Vagina (tissue), 2 donors: Measurements from ENCODE around the gene INPP4A.
"Not testable (repeated sequence)": the region's sequence is repeated elsewhere in the genome, so short reads cannot be mapped to it uniquely, and the experiment has no call there.

Experiments used
- POLR2A ChIP-seq, 2 donors: fragments of 450-650 bp; IDR thresholded peaks; one replicate each; pipeline ENCODE4 v1.6.1; 2017; ENCODE audit warnings: antibody characterized with exemption in 2 of 2, mild to moderate bottlenecking in 2 of 2, moderate library complexity in 2 of 2
- POLR2AphosphoS5 ChIP-seq, 2 donors: sonication (generic); formaldehyde crosslinking; IDR thresholded peaks; one replicate each; pipeline ENCODE4 v1.9.0; 2017; ENCODE audit warnings: antibody characterized with exemption in 2 of 2, mild to moderate bottlenecking in 2 of 2, low read depth in 1 of 2; ENCODE audit not compliant: insufficient read depth in 1 of 2
- TF ChIP-seq, protein P1 (sequence below), 3 experiments: fragments of 450-650 bp in 2 of 3; fragments of 200-600 bp in 1 of 3; sonication (generic) in 1 of 3; IDR thresholded peaks; one replicate each; pipeline ENCODE4 v1.5.1; 2017 to 2019; ENCODE audit warnings: antibody characterized with exemption in 3 of 3, mild to moderate bottlenecking in 2 of 3, moderate library complexity in 2 of 3

DNA sequence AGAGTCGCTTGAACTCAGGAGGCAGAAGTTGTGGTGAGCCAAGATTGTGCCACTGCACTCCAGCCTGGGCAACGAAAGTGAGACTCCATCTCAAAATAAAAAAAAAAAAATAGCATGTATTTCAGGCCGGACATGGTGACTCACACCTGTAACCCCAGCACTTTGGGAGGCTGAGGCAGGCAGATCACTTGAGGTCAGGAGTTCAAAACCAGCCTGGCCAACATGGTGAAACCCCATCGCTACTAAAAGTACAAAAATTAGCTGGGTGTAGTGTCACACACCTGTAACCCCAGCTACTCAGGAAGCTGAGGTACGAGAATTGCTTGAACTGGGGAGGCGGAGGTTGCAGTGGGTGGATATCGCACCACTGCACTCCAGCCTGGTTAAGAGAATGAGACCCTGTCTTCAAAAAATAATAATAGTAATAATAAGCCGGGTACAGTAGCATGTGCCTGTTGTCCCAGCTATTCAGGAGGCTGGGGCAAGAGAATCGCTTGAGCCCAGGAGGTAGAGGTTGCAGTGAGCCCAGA lies 28.9 kb upstream of the INPP4A start:
- TF ChIP-seq, protein P1, sequence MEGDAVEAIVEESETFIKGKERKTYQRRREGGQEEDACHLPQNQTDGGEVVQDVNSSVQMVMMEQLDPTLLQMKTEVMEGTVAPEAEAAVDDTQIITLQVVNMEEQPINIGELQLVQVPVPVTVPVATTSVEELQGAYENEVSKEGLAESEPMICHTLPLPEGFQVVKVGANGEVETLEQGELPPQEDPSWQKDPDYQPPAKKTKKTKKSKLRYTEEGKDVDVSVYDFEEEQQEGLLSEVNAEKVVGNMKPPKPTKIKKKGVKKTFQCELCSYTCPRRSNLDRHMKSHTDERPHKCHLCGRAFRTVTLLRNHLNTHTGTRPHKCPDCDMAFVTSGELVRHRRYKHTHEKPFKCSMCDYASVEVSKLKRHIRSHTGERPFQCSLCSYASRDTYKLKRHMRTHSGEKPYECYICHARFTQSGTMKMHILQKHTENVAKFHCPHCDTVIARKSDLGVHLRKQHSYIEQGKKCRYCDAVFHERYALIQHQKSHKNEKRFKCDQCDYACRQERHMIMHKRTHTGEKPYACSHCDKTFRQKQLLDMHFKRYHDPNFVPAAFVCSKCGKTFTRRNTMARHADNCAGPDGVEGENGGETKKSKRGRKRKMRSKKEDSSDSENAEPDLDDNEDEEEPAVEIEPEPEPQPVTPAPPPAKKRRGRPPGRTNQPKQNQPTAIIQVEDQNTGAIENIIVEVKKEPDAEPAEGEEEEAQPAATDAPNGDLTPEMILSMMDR (IDR thresholded peaks at IDR 0.05) = not testable (repeated sequence)
- not testable (repeated sequence) for TF ChIP-seq POLR2A (IDR thresholded peaks at IDR 0.05); POLR2AphosphoS5 (IDR thresholded peaks at IDR 0.05; ENCODE audit: insufficient read depth in 1 of 2, low read depth in 1 of 2)
